Measurements from ENCODE around the gene ZNF160.

ZNF160 gene

GRCh38 chr19:53103234-53104203 is at the start of gene ZNF160:
ZNF160 (minus strand) TSS chr19:53103422; CDS start chr19:53086276, 17,146 bp downstream.
- DNase-seq (ENCODE audit: low spot score): peak; percentile 100
- TF ChIP-seq CTCF (IDR thresholded peaks at IDR 0.05; ENCODE audit: extremely low read depth, missing control alignments): no peak

- TF ChIP-seq CTCF (IDR thresholded peaks at IDR 0.05; ENCODE audit: extremely low read depth, missing control alignments): no peak
- DNase-seq (ENCODE audit: low spot score): no peak
These were observed 44.4 kb upstream of the ZNF160 start for GRCh38 chr19:53147645-53148044.

GRCh38 chr19:53140351-53140750 is 37.1 kb upstream of the ZNF160 start:
- TF ChIP-seq CTCF (IDR thresholded peaks at IDR 0.05; ENCODE audit: extremely low read depth, missing control alignments): no peak
- no peak for DNase-seq (ENCODE audit: low spot score)

GRCh38 chr19:53136432-53136831 is 33.2 kb upstream of the ZNF160 start:
- DNase-seq (ENCODE audit: low spot score): no peak
- no peak for TF ChIP-seq CTCF (IDR thresholded peaks at IDR 0.05; ENCODE audit: extremely low read depth, missing control alignments)

GRCh38 chr19:53132141-53132991 is 29.1 kb upstream of the ZNF160 start, which contains the start of gene ZNF415:
ZNF415 (minus strand) TSS chr19:53132910; CDS start chr19:53122676, 10,234 bp downstream.
- peak; percentile 77 for DNase-seq (ENCODE audit: low spot score)
- no peak for TF ChIP-seq CTCF (IDR thresholded peaks at IDR 0.05; ENCODE audit: extremely low read depth, missing control alignments)

- no peak for TF ChIP-seq CTCF (IDR thresholded peaks at IDR 0.05; ENCODE audit: extremely low read depth, missing control alignments)
- no peak for DNase-seq (ENCODE audit: low spot score)
These were observed 28.5 kb upstream of the ZNF160 start for GRCh38 chr19:53131727-53132126.

All from GM20000 (cell line).